Measurements from ENCODE around the gene LMF1.

Gene LMF1

GRCh38 chr16:931171-931570 is 39.6 kb downstream of the LMF1 start:
- no peak overlapping the region for H3K4me3 ChIP-seq (replicated peaks; ENCODE audit: low read depth, low read length)
- TF ChIP-seq, protein P1, sequence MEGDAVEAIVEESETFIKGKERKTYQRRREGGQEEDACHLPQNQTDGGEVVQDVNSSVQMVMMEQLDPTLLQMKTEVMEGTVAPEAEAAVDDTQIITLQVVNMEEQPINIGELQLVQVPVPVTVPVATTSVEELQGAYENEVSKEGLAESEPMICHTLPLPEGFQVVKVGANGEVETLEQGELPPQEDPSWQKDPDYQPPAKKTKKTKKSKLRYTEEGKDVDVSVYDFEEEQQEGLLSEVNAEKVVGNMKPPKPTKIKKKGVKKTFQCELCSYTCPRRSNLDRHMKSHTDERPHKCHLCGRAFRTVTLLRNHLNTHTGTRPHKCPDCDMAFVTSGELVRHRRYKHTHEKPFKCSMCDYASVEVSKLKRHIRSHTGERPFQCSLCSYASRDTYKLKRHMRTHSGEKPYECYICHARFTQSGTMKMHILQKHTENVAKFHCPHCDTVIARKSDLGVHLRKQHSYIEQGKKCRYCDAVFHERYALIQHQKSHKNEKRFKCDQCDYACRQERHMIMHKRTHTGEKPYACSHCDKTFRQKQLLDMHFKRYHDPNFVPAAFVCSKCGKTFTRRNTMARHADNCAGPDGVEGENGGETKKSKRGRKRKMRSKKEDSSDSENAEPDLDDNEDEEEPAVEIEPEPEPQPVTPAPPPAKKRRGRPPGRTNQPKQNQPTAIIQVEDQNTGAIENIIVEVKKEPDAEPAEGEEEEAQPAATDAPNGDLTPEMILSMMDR (IDR thresholded peaks at IDR 0.05; ENCODE audit: low read depth, low read length, missing control alignments): no peak
- DNase-seq (ENCODE audit: extremely low read depth, low read depth): no peak

- DNase-seq (ENCODE audit: extremely low read depth, low read depth): no peak
- no peak overlapping the region for H3K4me3 ChIP-seq (replicated peaks; ENCODE audit: low read depth, low read length)
- TF ChIP-seq, protein P1 (IDR thresholded peaks at IDR 0.05; ENCODE audit: low read depth, low read length, missing control alignments): no peak
Observed at GRCh38 chr16:930511-930910, 40.3 kb downstream of the LMF1 start.

DNA sequence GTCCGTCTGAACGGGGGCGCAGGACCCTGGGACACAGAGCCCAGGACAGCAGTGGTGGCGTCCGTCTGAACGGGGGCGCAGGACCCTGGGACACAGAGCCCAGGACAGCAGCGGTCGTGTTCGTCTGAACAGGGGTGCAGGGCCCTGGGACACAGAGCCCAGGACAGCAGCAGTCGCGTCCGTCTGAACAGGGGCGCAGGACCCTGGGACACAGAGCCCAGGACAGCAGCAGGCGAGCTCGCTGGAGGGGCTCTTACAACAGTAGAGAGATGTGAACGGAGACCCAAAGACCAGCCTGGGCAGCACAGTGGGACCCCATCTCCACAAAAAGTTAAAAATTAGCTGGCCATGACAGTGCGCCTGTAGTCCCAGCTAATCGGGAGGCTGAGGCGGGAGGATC is 40.7 kb downstream of the LMF1 start:
- TF ChIP-seq, protein P1 (IDR thresholded peaks at IDR 0.05; ENCODE audit: low read depth, low read length, missing control alignments): no peak
- no peak overlapping the region for H3K4me3 ChIP-seq (replicated peaks; ENCODE audit: low read depth, low read length)
- no peak for DNase-seq (ENCODE audit: extremely low read depth, low read depth)

- no peak overlapping the region for H3K4me3 ChIP-seq (replicated peaks; ENCODE audit: low read depth, low read length)
- TF ChIP-seq, protein P1 (IDR thresholded peaks at IDR 0.05; ENCODE audit: low read depth, low read length, missing control alignments): no peak
- DNase-seq (ENCODE audit: extremely low read depth, low read depth): no peak
Observed at GRCh38 chr16:929227-930073, 41.3 kb downstream of the LMF1 start.

DNA sequence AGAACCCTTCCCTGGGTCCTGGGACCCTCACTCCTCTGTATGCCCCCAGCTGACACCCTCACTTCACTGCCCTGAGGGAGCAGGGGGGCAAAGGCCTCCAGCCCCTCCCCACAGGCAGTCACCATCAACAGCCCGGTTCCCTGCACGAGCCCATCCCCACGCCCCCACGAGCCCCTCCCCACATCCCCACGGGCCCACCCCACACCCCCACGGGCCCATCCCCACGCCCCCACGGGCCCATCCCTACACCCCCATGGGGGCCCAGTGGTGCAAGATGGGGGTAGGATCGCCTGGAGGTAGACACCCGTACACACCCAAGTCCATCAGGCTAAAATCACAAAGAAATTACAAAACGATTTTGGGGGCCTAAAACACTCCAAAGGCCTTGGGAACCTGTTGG is 42.3 kb downstream of the LMF1 start:
- no peak overlapping the region for H3K4me3 ChIP-seq (replicated peaks; ENCODE audit: low read depth, low read length)
- TF ChIP-seq, protein P1 (IDR thresholded peaks at IDR 0.05; ENCODE audit: low read depth, low read length, missing control alignments): no peak
- no peak for DNase-seq (ENCODE audit: extremely low read depth, low read depth)

DNA sequence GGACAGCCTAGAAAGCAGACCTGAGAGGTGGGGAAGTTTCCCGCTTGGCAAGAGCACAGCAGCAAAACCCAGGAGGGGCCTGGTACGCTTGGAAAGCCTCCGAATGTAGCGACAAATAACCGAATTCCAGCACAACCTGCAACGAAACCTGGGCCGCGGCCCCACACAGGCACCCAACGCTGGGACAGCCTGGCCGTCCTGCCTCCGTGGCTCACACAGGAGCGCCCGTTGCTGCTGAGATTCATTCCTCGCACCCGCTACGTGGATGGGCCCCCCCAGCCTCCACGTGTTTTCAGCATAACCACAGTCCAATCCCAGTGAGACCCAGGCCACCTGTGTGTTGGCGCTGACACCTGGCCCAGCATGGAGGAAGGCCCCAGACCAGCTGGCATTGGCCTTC is 42.9 kb downstream of the LMF1 start:
- TF ChIP-seq, protein P1 (IDR thresholded peaks at IDR 0.05; ENCODE audit: low read depth, low read length, missing control alignments): no peak
- no peak overlapping the region for H3K4me3 ChIP-seq (replicated peaks; ENCODE audit: low read depth, low read length)
- DNase-seq (ENCODE audit: extremely low read depth, low read depth): no peak

Data from HFF-Myc (cell line).